Measurements from ENCODE around the gene RPUSD1.
"Not testable (repeated sequence)": the region's sequence is repeated elsewhere in the genome, so short reads cannot be mapped to it uniquely, and the experiment has no call there.

The RPUSD1 gene

GRCh38 chr16:783404-784161 lies 4.6 kb downstream of the RPUSD1 start:
- DNase-seq (ENCODE audit: low read depth) = peak; percentile 34

DNA sequence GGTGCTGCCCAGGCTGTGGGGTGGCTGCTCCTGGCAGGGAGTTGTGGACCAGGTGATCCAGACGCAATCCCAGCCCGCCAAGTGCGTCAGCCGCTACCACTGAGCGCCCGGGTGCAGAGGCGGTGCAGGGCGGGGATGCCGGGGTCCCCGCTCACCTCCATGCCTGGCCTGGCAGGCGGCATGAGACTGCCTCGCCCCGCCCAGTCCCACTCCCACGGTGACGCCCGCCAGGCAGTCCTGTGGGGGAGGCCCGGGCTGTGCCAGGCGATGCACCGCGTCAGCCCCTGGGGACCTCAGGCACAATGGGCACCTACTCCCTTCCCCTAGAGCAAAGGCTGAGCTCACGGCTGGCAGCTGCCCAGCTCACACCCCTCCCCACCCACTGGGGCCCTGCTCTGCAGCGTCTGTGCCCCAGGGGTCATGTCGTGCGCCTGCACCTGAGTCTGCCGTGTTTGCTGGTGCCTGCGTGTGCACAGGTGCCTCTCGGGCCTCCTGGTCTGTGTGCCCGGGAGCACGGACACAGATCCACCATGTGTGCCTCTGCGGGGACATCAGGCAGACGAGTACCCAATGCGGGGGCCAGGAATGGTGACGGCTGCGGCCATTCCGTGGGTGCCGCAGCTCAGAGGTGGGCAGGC lies 5.3 kb downstream of the RPUSD1 start:
- DNase-seq (ENCODE audit: low read depth) = no peak

GRCh38 chr16:782258-782657 lies 5.9 kb downstream of the RPUSD1 start:
- DNase-seq (ENCODE audit: low read depth) = no peak

DNA sequence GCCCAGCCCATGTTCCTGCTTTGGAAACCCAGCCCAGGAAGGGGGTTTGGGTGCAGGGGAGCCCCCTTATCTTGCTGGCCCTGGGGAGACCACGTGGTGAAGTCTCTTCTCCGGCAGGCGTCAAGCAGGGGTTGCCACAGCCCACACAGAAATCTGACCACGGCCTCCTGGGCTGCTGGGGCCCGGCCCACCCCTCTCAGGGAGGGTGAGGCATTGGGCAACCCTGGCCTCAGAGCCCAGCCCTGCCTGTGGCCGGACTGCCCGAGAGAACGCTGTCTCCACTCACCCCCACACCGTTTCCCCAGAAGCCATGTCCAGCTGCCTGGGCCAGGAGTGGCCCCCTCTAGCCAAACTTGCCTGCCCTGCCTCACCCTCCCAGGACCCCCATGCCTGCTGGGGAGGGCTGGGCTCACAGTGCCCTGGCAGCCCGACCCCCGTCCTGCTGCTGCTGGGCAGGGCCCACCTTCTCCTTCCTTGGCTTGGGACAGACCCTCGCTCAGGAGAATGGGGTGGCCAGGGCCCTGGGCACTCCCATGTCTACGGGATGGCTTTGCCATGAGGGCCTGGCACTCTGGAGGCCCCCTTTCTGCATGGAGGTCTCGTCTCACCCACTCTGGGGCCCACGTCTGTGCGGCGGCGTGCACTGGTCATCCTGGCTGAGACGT lies 6.7 kb downstream of the RPUSD1 start:
- peak; percentile 79 for DNase-seq (ENCODE audit: low read depth)

DNA sequence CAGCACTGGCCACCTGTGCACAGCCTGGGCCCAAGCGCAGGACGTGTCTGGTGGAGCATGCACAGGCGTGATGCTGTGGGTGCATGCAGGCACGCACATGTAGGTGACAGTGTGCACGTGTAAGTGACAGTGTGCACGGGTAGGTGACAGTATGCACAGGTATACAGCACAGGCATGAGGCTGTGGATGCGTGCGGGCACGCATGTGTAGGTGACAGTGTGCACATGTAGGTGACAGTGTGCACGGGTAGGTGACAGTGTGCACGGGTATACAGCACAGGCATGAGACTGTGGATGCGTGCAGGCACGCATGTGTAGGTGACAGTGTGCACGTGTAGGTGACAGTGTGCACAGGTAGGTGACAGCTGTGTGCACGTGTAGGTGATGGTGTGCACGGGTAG lies 7.9 kb downstream of the RPUSD1 start:
- DNase-seq (ENCODE audit: low read depth) = no peak

DNA sequence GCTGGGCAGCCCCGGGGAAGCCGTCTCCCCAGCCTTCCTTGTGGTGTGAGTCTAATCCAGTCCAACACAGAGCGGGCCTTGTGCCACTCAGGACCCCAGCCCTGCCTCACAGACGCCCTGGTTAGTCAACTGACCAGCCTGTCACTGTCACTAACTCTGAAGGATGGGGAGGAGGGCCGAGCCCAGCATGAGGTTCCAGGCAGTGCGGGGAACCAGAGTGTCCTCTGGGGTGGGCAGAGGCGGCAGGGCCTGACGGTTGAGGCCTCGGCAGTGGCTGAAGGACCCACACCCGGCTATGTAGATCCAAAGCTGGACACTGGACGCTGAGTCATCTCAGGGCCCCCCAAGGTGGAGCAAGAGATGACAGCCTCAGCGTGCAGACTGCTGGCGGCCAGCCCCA lies 8.6 kb downstream of the RPUSD1 start:
- DNase-seq (ENCODE audit: low read depth) = no peak

DNA sequence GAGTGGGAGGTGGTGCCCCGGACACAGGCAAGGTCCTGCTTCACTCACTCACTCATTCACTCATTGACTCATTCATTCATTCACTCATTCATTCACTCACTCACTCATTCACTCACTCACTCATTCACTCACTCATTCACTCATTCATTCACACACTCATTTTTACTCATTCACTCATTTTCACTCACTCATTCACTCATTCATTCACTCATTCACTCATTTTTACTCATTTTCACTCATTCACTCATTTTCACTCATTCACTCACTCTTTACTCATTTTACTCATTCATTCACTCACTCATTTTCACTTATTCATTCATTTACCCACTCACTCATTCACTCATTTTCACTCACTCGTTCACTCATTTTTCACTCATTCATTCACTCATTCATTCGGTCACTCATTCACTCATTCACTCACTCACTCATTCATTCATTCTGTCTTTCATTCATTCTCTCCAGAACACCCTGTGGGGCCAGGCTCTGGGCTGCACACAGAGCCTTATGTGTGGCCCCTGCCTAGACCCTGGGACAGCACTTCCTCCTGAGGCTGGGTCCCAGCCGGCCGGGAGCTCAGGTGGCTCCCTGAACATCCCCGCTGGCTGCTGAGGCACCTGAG lies 9.2 kb downstream of the RPUSD1 start:
- no peak for DNase-seq (ENCODE audit: low read depth)

- no peak for DNase-seq (ENCODE audit: low read depth)
These were observed 9.7 kb downstream of the RPUSD1 start for GRCh38 chr16:778447-778846.

DNA sequence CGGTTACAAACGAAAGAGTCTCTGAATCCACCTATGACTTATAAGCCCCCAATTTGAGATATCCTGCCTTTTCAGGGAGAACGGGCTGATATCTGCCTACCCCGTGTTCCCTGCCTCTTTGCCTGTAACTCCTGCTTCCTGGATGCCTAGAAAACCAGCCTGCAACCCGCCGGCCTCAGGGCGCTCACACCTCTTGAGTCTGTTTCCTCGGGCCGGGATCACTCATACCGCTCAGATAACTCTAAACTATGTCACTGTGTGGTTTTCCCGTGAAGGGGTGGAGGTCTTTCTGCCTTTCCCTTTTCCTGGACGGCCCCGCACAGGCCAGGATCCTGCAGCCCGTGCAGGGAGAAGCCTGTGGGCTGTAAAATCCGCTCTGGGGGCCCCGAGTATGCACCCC lies 10.4 kb downstream of the RPUSD1 start:
- DNase-seq (ENCODE audit: low read depth) = peak; percentile 27

DNA sequence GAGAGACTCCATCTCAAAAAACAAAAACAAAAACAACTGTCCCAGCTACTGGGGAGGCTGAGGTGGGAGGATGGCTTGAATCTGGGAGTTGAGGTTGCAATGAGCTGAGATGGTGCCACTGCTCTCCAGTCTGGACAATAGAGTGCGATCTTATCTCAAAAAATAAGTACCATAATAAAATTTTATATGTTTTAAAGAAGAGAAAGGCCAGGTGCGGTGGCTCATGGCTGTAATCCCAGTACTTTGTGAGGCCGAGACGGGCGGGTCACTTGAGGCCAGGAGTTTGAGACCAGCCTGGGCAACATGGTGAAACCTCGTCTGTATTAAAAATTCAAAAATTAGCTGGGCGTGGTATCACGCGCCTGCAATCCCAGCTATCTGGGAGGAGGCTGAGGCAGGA lies 11.4 kb downstream of the RPUSD1 start:
- DNase-seq (ENCODE audit: low read depth) = no peak

- not testable (repeated sequence) for DNase-seq (ENCODE audit: low read depth)
These were observed 11.9 kb downstream of the RPUSD1 start for GRCh38 chr16:776298-776697.

GRCh38 chr16:775236-775796 lies 12.9 kb downstream of the RPUSD1 start:
- no peak for DNase-seq (ENCODE audit: low read depth)

DNA sequence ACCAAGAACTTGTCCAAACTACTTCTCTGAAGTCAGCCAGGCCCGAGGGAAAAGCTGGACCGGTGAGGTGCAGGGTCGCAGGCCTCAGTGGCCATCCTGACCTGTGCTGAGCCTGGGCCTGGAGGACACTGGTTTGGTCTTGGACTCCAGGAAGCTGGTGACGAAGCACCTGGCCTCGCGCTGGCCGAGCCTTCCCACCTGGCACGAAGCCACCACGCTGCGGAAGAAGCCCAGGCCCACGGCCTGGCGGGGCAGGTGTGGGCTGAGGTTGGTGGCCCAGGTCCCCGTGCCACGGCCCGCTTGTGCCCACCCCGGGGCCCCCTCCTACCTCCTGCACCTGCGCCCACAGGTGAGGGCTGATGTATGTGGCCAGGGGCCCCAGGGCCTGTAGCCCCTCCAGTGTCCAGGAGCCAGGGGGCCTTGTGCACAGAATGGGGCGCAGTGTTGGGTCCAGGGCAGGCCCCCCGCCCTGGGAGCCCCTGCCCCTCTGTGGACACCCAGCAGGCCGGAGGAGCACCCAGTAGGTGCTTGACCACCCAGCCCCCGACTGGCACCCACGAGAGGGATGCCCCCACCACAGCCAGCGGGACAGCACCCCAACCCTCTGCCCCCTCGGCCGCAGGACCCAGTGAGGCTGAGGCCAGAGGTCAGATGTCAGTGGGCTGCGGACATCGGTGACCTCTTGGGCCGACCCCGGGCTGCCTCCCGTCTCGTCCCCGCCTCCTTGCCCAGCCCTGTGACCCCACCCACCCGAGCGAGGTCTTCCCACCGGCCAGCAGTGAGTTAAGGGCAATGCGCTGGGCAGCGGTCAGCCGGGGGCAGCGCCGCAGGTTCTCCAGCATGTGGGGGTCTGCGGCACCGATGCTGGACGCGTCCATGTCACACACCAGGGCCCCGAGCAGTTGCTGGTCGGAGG lies 13.8 kb downstream of the RPUSD1 start:
- DNase-seq (ENCODE audit: low read depth) = no peak

DNA sequence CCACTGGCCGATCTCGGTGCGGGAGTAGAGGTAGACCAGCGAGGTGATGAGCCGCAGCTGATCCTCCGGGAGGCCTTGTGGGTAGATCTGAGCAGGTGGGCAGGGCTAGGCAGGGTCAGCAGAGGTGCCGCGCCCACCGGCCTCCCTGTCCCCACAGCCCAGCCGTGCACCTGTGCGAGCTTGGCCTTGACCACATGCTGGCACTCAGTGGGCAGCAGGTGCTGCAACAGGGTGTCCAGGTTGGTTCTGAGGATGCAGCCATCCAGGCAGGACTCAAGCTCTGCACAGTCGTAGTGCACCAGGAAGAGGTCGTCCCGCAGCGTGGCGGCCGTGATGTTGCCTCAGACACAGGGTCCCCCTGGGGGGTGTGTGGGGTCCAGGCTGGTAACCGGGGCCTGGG lies 15.2 kb downstream of the RPUSD1 start:
- no peak for DNase-seq (ENCODE audit: low read depth)

DNA sequence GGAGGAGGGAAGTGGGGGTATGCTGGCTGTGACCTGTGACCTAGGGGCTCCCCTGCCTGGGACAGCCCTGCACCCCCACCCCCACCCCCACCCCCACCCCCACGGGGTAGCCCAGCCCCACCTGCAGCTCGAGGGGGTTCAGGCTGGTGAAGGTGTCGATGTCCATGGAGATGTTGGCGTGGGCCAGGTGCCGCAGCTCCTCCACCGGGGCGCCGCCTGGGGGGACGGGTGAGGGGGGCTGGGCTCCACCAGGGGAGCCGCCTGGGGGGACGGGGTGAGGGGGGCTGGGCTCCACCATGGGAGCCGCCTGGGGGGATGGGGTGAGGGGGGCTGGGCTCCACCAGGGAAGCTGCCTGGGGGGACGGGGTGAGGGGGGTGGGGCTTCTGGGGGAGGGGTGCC lies 17.8 kb downstream of the RPUSD1 start:
- no peak for DNase-seq (ENCODE audit: low read depth)

DNA sequence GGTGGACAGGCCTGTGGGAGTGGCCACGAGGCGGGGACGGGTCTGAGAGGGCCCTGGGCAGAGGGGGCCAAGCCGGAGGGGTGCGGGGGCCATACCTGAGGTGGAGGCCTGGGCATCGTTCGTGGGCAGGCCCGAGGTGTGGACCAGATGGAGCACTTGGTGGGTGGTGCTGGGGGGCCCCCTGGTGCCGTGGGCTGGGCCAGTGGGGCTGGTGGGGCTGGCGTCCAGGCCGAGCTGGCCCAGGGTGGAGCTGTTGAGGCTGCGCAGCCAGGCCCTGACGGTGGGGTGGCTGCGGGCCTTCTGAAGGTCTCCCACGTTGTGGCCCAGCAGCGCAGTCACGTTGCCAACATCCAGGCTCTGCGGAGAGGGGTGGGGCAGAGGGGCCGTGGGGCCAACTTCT lies 18.2 kb downstream of the RPUSD1 start:
- DNase-seq (ENCODE audit: low read depth) = no peak

DNA sequence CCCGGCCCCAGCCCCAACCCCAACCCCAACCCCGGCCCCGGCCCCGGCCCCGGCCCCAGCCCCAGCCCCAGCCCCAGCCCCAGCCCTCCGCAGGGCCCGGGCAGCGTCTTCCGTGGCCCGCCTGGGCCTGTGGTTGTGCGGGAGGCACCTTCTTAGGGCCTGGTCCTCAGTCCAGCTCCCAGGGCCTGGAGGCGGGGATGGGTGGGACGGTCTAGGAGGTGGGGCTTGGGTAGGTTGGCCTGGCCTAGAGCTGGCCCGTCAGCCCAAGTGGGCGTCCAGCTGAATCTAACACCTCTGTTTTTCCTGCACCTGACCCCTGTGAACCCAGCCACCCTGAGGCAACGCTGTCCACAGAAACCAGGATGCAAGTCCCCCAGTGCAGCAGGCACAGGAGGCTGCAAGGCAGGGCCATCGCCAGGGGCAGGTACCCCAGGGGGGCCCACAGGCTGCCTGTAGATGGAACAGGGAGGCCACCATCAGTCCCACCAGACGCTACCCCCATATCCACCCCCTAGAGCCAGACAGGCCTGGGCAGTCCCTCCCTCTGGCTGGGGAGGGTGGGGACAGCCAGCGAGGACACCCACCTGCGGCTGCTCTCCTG lies 18.9 kb downstream of the RPUSD1 start:
- no peak for DNase-seq (ENCODE audit: low read depth)

DNA sequence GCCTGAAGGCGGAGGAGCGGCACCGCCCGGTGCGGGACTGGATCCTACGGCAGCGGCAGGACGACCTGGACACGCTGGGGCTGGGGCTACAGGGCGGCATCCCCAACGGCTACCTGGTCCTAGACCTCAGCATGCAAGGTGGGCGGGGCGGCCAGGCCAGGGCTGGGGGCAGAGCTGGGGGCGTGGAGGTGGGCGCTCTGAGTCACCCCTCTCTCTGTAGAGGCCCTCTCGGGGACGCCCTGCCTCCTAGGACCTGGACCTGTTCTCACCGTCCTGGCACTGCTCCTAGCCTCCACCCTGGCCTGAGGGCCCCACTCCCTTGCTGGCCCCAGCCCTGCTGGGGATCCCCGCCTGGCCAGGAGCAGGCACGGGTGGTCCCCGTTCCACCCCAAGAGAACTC lies 19.8 kb downstream of the RPUSD1 start:
- DNase-seq (ENCODE audit: low read depth) = no peak

DNA sequence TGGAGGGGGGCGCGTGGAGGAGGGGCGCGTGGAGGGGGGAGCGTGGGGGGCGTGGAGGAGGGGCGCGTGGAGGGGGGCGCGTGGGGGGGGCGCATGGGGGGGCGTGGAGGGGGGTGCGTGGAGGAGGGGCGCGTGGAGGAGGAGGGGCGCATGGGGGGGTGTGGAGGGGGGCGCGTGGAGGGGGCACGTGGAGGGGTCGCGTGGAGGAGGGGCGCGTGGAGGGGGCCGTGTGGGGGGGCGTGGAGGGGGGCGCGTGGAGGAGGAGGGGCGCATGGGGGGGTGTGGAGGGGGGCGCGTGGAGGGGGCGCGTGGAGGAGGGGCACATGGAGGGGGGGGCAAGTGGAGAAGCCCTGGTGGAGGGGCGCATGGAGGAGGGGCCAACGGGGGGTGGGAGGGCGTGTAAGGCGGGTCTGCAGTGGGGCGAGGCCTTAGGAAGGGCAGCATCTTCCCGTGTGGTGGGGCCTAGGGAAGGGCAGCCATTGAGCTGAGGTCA lies 20.4 kb downstream of the RPUSD1 start:
- no peak for DNase-seq (ENCODE audit: low read depth)

- no peak for DNase-seq (ENCODE audit: low read depth)
These were observed 21.2 kb downstream of the RPUSD1 start for GRCh38 chr16:766820-767640.
